NCI-H1694 treated with DMSO at 0.1 percent for 48 hours (cell line): ENCODE data around the gene TCOF1.

Experiments used
- DNase-seq: peaks from one replicate; lab custom pipeline; 2025; lab: John Stamatoyannopoulos, UW

TCOF1 gene

GRCh38 chr5:150428106-150428876 is 70.8 kb downstream of the TCOF1 start:
- no peak for DNase-seq

GRCh38 chr5:150428978-150429377 is 71.5 kb downstream of the TCOF1 start:
- no peak for DNase-seq

GRCh38 chr5:150429410-150429873 is 71.9 kb downstream of the TCOF1 start:
- no peak for DNase-seq

- no peak for DNase-seq
Measured at GRCh38 chr5:150431048-150431447, 73.6 kb downstream of the TCOF1 start.

- DNase-seq: no peak
Measured at GRCh38 chr5:150431574-150431973, 74.1 kb downstream of the TCOF1 start.

GRCh38 chr5:150434464-150434863 is 77.0 kb downstream of the TCOF1 start:
- DNase-seq: no peak

GRCh38 chr5:150436141-150436680 is 78.7 kb downstream of the TCOF1 start:
- DNase-seq: peak; percentile 75

GRCh38 chr5:150438873-150439546 is 81.5 kb downstream of the TCOF1 start:
- no peak for DNase-seq

- no peak for DNase-seq
Measured at GRCh38 chr5:150440948-150441812, 83.7 kb downstream of the TCOF1 start.

GRCh38 chr5:150441813-150442698 is 84.6 kb downstream of the TCOF1 start:
- DNase-seq: no peak

- DNase-seq: no peak
Measured at GRCh38 chr5:150442699-150443080, 85.2 kb downstream of the TCOF1 start.

GRCh38 chr5:150443242-150444075 is 86.0 kb downstream of the TCOF1 start:
- DNase-seq: no peak

GRCh38 chr5:150444770-150445169 is 87.3 kb downstream of the TCOF1 start:
- DNase-seq: no peak

- DNase-seq: no peak
Measured at GRCh38 chr5:150446088-150446487, 88.6 kb downstream of the TCOF1 start.

- no peak for DNase-seq
Measured at GRCh38 chr5:150446583-150446982, 89.1 kb downstream of the TCOF1 start.

- no peak for DNase-seq
Measured at GRCh38 chr5:150447188-150447587, 89.7 kb downstream of the TCOF1 start.

- no peak for DNase-seq
Measured at GRCh38 chr5:150448334-150448733, 90.8 kb downstream of the TCOF1 start.

- DNase-seq: no peak
Measured at GRCh38 chr5:150448952-150449516, 91.5 kb downstream of the TCOF1 start.
